Subcutaneous adipose tissue (tissue), 4 donors: ENCODE results near the gene IGFBP7. TPM values are rescaled to one million over a fixed set of nuclear protein-coding genes. Genes with fewer than 3 reads are reported as not detected.

Experiments used
- total RNA-seq, 4 donors: library from RNA; depleted of rRNA; stranded (reverse); fragments of >200 nt; gene quantifications; one replicate each; pipeline ENCODE4 v1.1.0, GENCODE V29; 2016
- TF ChIP-seq, protein P1 (sequence below): fragments of 450-650 bp; IDR thresholded peaks from one replicate; pipeline ENCODE4 v1.5.1; 2016; ENCODE audit warnings: low read depth, mild to moderate bottlenecking, control low read depth, antibody characterized with exemption, moderate library complexity

The IGFBP7 gene
- total RNA-seq, 4 donors from 2014 or later: 297 to 713 (median 515) TPM

DNA sequence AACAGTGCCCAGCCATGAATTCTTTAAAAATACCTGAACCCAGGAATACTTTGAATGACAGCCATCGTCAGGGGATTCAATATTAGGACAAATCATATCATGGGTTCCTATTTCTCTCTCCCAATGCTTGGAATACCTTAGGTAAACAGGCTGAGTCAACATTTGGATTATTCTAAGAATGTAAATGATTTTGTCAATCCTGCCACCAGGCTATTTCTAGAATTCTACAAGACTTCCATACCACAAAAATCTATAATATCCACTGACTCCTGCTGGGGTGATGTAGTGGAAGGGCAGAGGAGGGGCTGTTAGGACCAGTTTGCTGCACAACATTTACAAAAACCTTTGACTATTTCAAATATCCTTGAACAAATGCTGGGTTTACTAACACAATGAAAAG lies 65.2 kb downstream of the IGFBP7 start:
- TF ChIP-seq, protein P1, sequence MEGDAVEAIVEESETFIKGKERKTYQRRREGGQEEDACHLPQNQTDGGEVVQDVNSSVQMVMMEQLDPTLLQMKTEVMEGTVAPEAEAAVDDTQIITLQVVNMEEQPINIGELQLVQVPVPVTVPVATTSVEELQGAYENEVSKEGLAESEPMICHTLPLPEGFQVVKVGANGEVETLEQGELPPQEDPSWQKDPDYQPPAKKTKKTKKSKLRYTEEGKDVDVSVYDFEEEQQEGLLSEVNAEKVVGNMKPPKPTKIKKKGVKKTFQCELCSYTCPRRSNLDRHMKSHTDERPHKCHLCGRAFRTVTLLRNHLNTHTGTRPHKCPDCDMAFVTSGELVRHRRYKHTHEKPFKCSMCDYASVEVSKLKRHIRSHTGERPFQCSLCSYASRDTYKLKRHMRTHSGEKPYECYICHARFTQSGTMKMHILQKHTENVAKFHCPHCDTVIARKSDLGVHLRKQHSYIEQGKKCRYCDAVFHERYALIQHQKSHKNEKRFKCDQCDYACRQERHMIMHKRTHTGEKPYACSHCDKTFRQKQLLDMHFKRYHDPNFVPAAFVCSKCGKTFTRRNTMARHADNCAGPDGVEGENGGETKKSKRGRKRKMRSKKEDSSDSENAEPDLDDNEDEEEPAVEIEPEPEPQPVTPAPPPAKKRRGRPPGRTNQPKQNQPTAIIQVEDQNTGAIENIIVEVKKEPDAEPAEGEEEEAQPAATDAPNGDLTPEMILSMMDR: no peak

DNA sequence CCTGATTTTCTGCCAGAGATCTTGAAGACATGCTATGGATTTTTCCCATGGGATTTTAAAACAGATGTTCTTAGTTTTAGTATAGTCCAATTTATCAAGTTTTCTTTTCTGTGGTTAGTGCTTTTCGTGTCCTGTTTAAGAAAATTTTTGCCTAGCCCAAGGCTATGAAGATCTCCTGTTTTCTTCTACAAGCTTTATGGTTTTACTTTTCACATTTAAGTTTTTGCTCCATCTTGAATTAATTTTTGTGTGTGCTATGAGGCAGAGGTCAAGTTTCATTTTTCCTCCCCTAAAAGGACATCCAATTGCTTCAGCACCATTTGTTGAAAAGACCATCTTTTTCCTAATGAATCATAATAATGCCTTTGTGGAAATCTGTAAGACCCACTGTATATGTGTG lies 65.9 kb downstream of the IGFBP7 start:
- TF ChIP-seq, protein P1: no peak

DNA sequence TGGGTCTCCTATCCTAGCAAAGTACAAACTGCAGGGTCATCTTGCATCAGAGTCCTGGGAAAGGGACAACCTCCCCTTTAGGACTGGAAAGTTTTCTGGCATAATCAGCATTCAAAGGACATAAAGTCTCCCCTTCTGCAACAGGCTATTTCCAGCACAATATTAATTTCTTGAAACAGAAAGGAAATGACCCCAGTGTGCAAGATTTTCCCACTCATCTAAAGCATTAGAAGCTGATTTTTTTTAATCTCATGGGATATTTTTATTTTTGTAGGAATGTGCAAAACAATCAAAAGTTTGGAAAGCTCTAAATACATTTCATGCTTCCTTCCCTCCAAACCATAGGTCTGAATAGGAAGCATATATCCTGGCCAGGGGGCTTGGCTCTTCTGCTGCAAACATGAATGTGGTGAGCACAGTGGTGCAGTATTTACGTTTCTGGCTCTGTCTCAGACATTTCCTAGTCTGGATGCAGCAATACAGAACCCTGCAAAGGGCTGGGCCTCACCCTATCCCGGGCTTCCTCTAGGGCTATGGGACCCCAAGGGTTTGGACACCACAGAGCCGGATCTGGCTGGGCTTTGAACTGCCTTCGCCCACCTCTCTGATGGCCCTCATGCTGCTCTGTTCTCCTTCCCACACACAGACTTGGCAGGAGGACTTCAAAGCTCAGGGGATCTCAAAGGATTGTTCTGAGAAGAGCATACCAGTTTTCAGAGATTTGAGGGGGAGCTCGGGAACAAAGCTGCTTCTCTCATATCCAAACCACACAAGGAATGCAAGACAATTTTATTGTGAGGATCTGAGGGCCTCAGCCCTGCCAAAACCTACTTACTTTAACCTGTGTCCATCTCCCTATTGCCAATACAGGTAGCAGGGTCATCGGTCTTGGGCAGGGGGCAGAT lies 66.6 kb downstream of the IGFBP7 start:
- TF ChIP-seq, protein P1: no peak

DNA sequence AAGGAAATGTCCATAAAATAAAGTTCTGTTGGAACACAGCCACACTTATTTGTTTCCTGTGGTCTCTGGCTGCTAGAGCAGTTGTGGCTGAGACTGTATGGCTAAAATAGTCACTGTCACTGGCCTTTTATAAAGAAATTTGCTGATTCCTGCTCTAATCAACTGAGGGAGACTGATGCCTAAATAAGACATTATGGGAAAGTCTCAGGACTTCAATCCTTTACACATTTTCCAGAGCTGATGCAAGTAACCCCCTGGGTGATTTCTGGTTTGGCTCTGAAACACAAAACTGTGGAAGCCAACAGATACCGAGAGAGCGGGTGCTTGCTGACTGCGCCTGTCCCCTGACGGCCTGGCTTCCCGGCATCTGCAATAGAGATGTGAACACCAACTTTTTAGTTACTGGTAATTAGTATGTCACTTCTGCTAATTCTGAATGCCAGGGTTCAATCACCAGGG lies 67.4 kb downstream of the IGFBP7 start:
- TF ChIP-seq, protein P1: no peak

DNA sequence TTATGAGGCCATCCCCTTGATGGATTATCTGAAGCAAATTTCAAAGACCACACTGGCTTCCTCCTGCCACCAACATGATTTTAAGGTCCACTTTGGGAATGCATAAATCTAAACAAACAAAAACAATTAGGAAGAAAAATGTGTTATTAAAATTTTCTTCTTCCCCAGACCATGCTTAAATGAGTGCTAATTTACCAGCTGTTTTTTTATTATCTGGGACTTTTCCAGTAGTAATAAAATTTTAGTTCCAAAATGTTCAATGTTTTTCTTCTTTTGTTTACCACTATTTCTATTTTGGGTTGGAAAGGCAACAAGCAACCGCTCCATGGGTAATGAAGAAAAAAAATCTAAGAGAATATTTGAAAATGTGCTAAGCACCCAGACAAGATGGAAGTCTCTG lies 69.2 kb downstream of the IGFBP7 start:
- TF ChIP-seq, protein P1: no peak

DNA sequence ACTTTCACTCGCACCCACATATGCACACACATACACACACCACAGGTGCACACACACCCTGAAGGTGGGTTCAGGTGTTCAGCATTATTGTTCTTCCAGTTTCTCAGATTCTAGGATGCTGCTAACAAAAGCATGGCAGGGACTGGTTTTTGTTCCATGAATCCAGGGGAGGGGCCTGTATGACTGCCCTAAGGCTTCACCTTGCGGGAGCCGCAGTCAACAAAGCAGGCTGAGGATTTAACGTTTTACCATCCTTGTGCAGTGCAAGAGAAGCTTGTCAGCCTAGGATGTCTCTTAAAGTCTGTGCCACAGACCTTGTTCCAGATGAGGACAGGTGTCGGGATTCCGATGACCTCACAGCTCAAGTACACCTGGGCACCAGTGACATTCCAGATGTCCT lies 69.7 kb downstream of the IGFBP7 start:
- TF ChIP-seq, protein P1: no peak

DNA sequence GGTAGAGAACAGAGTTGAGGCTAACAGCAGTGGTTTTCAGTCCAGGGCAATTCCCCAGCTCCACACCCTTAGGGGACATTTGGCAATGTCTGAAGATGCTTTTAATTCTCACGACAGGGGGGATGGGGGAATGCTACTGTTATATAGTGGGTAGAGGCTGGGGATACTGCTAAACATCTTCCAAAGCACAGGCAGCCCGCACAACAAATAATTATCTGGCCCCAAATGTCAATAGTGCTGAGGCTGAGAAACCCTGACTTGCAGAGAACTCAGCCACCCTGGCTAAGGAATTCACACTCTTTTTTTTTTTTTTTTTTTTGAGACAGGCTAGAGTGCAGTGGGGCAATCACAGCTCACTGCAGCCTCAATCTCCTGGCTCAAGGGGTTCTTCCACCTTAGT lies 70.8 kb downstream of the IGFBP7 start:
- TF ChIP-seq, protein P1: no peak
